Colonic mucosa (tissue), 4 donors: ENCODE results near the gene KRT34. TPM values are rescaled to one million over a fixed set of nuclear protein-coding genes. Genes with fewer than 3 reads are reported as not detected.
"Not testable (repeated sequence)": the region's sequence is repeated elsewhere in the genome, so short reads cannot be mapped to it uniquely, and the experiment has no call there.

ENCODE experiments used
- DNase-seq: peaks from one replicate; pipeline ENCODE4 v3.0.0-alpha.2; 2020
- H3K27ac ChIP-seq: fragments of 200-600 bp; one replicate; pipeline ENCODE4 v1.8.0; 2021
- H3K27me3 ChIP-seq: fragments of 200-600 bp; one replicate; pipeline ENCODE4 v1.8.0; 2021
- H3K36me3 ChIP-seq: fragments of 200-600 bp; one replicate; pipeline ENCODE4 v1.8.0; 2021
- H3K4me1 ChIP-seq: fragments of 200-600 bp; one replicate; pipeline ENCODE4 v1.8.0; 2021; ENCODE audit warnings: mild to moderate bottlenecking
- H3K4me3 ChIP-seq: fragments of 200-600 bp; one replicate; pipeline ENCODE4 v1.8.0; 2021
- H3K9ac ChIP-seq, 2 donors: one replicate each; pipeline ENCODE4 v1.7.0; 2013; ENCODE audit warnings: control low read depth in 2 of 2, low read depth in 2 of 2, low read length in 2 of 2
- H3K9me3 ChIP-seq: fragments of 200-600 bp; one replicate; pipeline ENCODE4 v1.8.0; 2021
- CTCF ChIP-seq: fragments of 200-600 bp; IDR thresholded peaks from one replicate; pipeline ENCODE4 v1.8.0; 2022; ENCODE audit warnings: antibody characterized with exemption, mild to moderate bottlenecking
- intact Hi-C: fragments of 100-400 bp; cut with DNase I; formaldehyde crosslinking; loops from one replicate; pipeline ENCODE4 v1.14.1; 2022
- total RNA-seq, 2 donors: library from RNA; stranded (reverse); fragmentation: NEBNext Ultra II Directional in 1 of 2; extraction: Animal tissue kit (Norgen Biotek cat#: 25700) in 1 of 2; gene quantifications; one replicate each; pipeline ENCODE4 v1.2.1, GENCODE V29; 2021
- donor health status: healthy.
- donor health status: DM: no; HTN: no; CAD: no.
- donor health status: DM: no; HTN: no; CAD: no.

Gene KRT34
- total RNA-seq, 2 donors from 2014 or later = not detected

- no peaks in the 10 kb centered on the region for H3K4me1 ChIP-seq
- H3K36me3 ChIP-seq = no peaks in the 10 kb centered on the region
- no peak overlapping the region for H3K9ac ChIP-seq
- intact Hi-C loops = no loop called here
- no peak for TF ChIP-seq CTCF
- H3K27ac ChIP-seq = no peak overlapping the region
- no peaks in the 10 kb centered on the region for H3K9me3 ChIP-seq
- H3K4me3 ChIP-seq = no peak overlapping the region
- no peak for DNase-seq
- no peaks in the 10 kb centered on the region for H3K27me3 ChIP-seq
These were observed 34.0 kb downstream of the KRT34 start for GRCh38 chr17:41347869-41348760.

- H3K4me1 ChIP-seq, H3K9ac ChIP-seq, intact Hi-C loops, H3K36me3 ChIP-seq, H3K27ac ChIP-seq, H3K27me3 ChIP-seq, H3K4me3 ChIP-seq, DNase-seq, H3K9me3 ChIP-seq: not testable (repeated sequence)
These were observed 35.7 kb downstream of the KRT34 start for GRCh38 chr17:41346421-41346820.

- TF ChIP-seq CTCF = no peak
- intact Hi-C loops = no loop called here
- no peaks in the 10 kb centered on the region for H3K27me3 ChIP-seq
- H3K4me1 ChIP-seq = no peaks in the 10 kb centered on the region
- no peak overlapping the region for H3K27ac ChIP-seq
- no peak overlapping the region for H3K9ac ChIP-seq
- DNase-seq = no peak
- no peak overlapping the region for H3K4me3 ChIP-seq
- no peaks in the 10 kb centered on the region for H3K9me3 ChIP-seq
- no peaks in the 10 kb centered on the region for H3K36me3 ChIP-seq
These were observed 36.1 kb downstream of the KRT34 start for GRCh38 chr17:41345992-41346391.

- Histone ChIP-seq H3K4me3 (no peak overlapping the region), H3K9me3 (no peaks in the 10 kb centered on the region), H3K27ac (no peak overlapping the region), H3K27me3 (no peaks in the 10 kb centered on the region), H3K9ac (no peak overlapping the region), H3K4me1 (no peaks in the 10 kb centered on the region), H3K36me3 (no peaks in the 10 kb centered on the region)
- no peak for TF ChIP-seq CTCF
- intact Hi-C loops = no loop called here
- DNase-seq = no peak
These were observed 39.1 kb downstream of the KRT34 start for GRCh38 chr17:41343029-41343428.

- Histone ChIP-seq H3K9me3 (no peaks in the 10 kb centered on the region), H3K36me3 (no peaks in the 10 kb centered on the region), H3K4me3 (no peak overlapping the region), H3K4me1 (no peaks in the 10 kb centered on the region), H3K9ac (no peak overlapping the region), H3K27ac (no peak overlapping the region), H3K27me3 (no peaks in the 10 kb centered on the region)
- TF ChIP-seq CTCF = no peak
- intact Hi-C loops = no loop called here
- DNase-seq = no peak
These were observed 40.9 kb downstream of the KRT34 start for GRCh38 chr17:41340934-41341861.
